CD4-positive, CD25-positive, alpha-beta regulatory T cell (primary cell): ENCODE measurements around the gene MTA3. TPM values are rescaled to one million over a fixed set of nuclear protein-coding genes. Genes with fewer than 3 reads are reported as not detected.

Experiments
- ATAC-seq, 2 donors: fragments of 150-1000 bp; cut with Tn5 transposase; one replicate each; pipeline ENCODE4 v1.10.0; 2021; ENCODE audit warnings: low read depth in 2 of 2, moderate number of reproducible peaks in 2 of 2, moderate library complexity in 1 of 2
- DNase-seq, 3 donors: peaks; one replicate each; pipeline versions ENCODE4 v3.0.0 to v3.0.0-alpha.2; 2012 to 2022; ENCODE audit warnings: mixed read lengths in 1 of 3
- H3K27ac ChIP-seq: one replicate; pipeline ENCODE4 v1.7.0; 2013; ENCODE audit warnings: mild to moderate bottlenecking, low read length; ENCODE audit not compliant: insufficient read depth, poor library complexity, severe bottlenecking
- H3K27me3 ChIP-seq: one replicate; pipeline ENCODE4 v1.7.0; 2013; ENCODE audit warnings: low read length; ENCODE audit not compliant: control insufficient read depth, insufficient read depth
- H3K36me3 ChIP-seq: one replicate; pipeline ENCODE4 v1.7.0; 2013; ENCODE audit warnings: mild to moderate bottlenecking, low read length, moderate library complexity; ENCODE audit not compliant: control insufficient read depth, insufficient read depth
- H3K4me1 ChIP-seq: 2 replicates; pipeline ENCODE4 v1.7.0; 2013; ENCODE audit warnings: mild to moderate bottlenecking, low read length; ENCODE audit not compliant: insufficient read depth, control insufficient read depth, poor library complexity, severe bottlenecking
- H3K4me3 ChIP-seq: one replicate; pipeline ENCODE4 v1.7.0; 2013; ENCODE audit warnings: low read depth, mild to moderate bottlenecking, low read length, moderate library complexity
- H3K9me3 ChIP-seq, 2 experiments: 1 replicate in 1 of 2; 2 replicates in 1 of 2; pipeline ENCODE4 v1.7.0; 2013; ENCODE audit warnings: low read length in 2 of 2, mild to moderate bottlenecking in 1 of 2, moderate library complexity in 1 of 2; ENCODE audit not compliant: control insufficient read depth in 2 of 2
- H3K27ac Mint-ChIP-seq, 3 donors: one replicate each; pipeline ENCODE4 v1.8.0; 2020 to 2022; ENCODE audit warnings: mild to moderate bottlenecking in 3 of 3, mixed read lengths in 3 of 3, moderate library complexity in 2 of 3
- H3K27me3 Mint-ChIP-seq: one replicate; pipeline ENCODE4 v1.8.0; 2022; ENCODE audit warnings: mild to moderate bottlenecking, mixed read lengths
- H3K36me3 Mint-ChIP-seq: one replicate; pipeline ENCODE4 v1.8.0; 2020; ENCODE audit warnings: mixed read lengths
- H3K4me1 Mint-ChIP-seq, 4 donors: one replicate each; pipeline ENCODE4 v1.8.0; 2020 to 2022; ENCODE audit warnings: mixed read lengths in 4 of 4, mild to moderate bottlenecking in 1 of 4
- H3K4me3 Mint-ChIP-seq, 4 donors: one replicate each; pipeline ENCODE4 v1.8.0; 2020 to 2022; ENCODE audit warnings: mild to moderate bottlenecking in 4 of 4, mixed read lengths in 4 of 4, moderate library complexity in 3 of 4
- H3K9me3 Mint-ChIP-seq, 7 donors: one replicate each; pipeline ENCODE4 v1.8.0; 2020 to 2022; ENCODE audit warnings: mixed read lengths in 7 of 7, mild to moderate bottlenecking in 3 of 7, moderate library complexity in 2 of 7
- polyA plus RNA-seq, 4 donors: library from polyadenylated mRNA; unstranded; fragments of 300-500 nt; fragmentation: Illumina TruSeq; gene quantifications; one replicate each; pipeline ENCODE4 v1.2.3, GENCODE V29; 2021
- total RNA-seq: library from RNA; stranded (reverse); gene quantifications from one replicate; pipeline ENCODE4 v1.2.3, GENCODE V29; 2022

The MTA3 gene
- total and polyA plus RNA-seq, 5 donors from 2014 or later = 7.7 to 20.4 (median 9.4) TPM

DNA sequence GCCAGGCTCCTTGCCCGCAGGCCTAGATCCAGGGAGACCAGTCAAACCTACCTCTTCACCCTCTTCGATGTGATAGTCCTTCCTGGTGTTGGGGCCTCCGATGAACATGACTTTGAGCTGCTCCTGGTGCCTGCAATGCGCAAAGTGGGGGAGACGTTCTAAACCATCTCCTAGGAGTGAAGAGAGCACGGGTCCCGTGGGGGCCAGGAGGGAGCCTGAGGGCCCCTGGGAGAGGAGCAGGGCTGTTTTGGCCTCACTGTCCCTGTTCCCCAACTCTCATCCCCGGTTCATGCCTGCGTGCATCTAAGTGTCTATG is 220.0 kb downstream of the MTA3 start:
- peaks cover 0 to 4% (median 0%) of the 10 kb centered on the region in 7 donors for H3K9me3 Mint-ChIP-seq
- H3K4me1 Mint-ChIP-seq = peaks cover 0 to 16% (median 5%) of the 10 kb centered on the region in 4 donors
- Histone ChIP-seq H3K27me3 (peaks cover 9% of the 10 kb centered on the region), H3K27ac (no peak overlapping the region), H3K4me3 (no peak overlapping the region), H3K36me3 (no peaks in the 10 kb centered on the region), H3K4me1 (peaks cover 14% of the 10 kb centered on the region), H3K9me3 (no peaks in the 10 kb centered on the region)
- no peak for ATAC-seq
- H3K27ac Mint-ChIP-seq = no peak overlapping the region
- no peak overlapping the region for H3K4me3 Mint-ChIP-seq
- no peak for DNase-seq
- peaks cover 49% of the 10 kb centered on the region for H3K27me3 Mint-ChIP-seq
- peaks cover 14% of the 10 kb centered on the region for H3K36me3 Mint-ChIP-seq

DNA sequence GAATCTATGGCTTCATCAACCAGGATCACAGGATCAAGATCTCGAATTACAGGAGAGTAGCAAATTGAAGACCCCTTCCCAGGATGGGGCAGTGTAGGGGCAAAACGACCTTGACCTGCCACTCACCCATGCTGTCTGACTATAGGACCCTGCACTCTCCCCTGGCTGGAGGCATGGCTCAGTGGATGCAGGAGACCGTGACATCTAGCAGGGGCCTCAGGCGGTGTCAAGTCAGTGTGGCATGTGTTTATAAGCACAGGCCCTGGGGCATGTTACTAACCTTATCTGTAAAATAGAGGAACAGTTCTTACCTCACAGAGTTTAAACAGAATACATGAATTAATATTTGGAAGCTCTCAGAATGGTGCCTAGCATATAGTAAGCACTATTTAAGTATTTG is 220.4 kb downstream of the MTA3 start:
- H3K27me3 ChIP-seq = peaks cover 11% of the 10 kb centered on the region
- no peak overlapping the region for H3K27ac ChIP-seq
- Mint-ChIP-seq H3K27me3 (peaks cover 53% of the 10 kb centered on the region), H3K27ac (no peak overlapping the region), H3K9me3 (peaks cover 0 to 4% (median 0%) of the 10 kb centered on the region in 7 donors), H3K36me3 (peaks cover 14% of the 10 kb centered on the region), H3K4me3 (no peak overlapping the region), H3K4me1 (peaks cover 0 to 21% (median 5%) of the 10 kb centered on the region in 4 donors)
- DNase-seq (no peak), ATAC-seq (no peak)
- H3K4me3 ChIP-seq = no peak overlapping the region
- H3K36me3 ChIP-seq = no peaks in the 10 kb centered on the region
- peaks cover 14% of the 10 kb centered on the region for H3K4me1 ChIP-seq
- no peaks in the 10 kb centered on the region for H3K9me3 ChIP-seq

DNA sequence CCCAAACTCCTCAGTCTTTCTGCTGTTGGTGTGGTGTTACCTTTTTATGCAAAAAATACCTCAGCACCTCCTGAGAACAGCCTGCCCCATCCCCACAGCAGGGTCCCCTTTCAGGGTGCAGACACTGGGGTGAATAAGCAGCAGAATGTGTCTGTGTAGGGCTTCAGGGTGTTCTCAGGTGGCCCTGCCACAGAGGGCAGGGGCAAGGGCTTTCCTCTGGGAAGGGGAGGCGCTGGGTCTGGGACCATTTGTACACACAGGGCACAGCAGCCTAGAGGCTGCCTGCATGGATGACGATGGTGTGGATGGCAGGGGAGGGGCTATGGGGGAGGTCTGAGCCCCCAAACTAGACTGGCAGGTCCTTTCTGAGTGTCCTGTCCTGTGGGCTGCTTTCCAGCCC is 221.3 kb downstream of the MTA3 start:
- H3K4me1 ChIP-seq = peaks cover 14% of the 10 kb centered on the region
- DNase-seq (no peak), ATAC-seq (no peak)
- H3K36me3 ChIP-seq = no peaks in the 10 kb centered on the region
- peaks cover 14% of the 10 kb centered on the region for H3K36me3 Mint-ChIP-seq
- H3K4me3 ChIP-seq = no peak overlapping the region
- H3K4me1 Mint-ChIP-seq = peaks cover 0 to 26% (median 7%) of the 10 kb centered on the region in 4 donors
- H3K9me3 Mint-ChIP-seq = peaks cover 0 to 4% (median 0%) of the 10 kb centered on the region in 7 donors
- no peak overlapping the region for H3K27ac Mint-ChIP-seq
- peaks cover 20% of the 10 kb centered on the region for H3K27me3 ChIP-seq
- H3K27ac ChIP-seq = no peak overlapping the region
- H3K27me3 Mint-ChIP-seq = peaks cover 62% of the 10 kb centered on the region
- peak overlapping the region in 1 of 4 donors; percentile 21 for H3K4me3 Mint-ChIP-seq
- H3K9me3 ChIP-seq = no peaks in the 10 kb centered on the region

DNA sequence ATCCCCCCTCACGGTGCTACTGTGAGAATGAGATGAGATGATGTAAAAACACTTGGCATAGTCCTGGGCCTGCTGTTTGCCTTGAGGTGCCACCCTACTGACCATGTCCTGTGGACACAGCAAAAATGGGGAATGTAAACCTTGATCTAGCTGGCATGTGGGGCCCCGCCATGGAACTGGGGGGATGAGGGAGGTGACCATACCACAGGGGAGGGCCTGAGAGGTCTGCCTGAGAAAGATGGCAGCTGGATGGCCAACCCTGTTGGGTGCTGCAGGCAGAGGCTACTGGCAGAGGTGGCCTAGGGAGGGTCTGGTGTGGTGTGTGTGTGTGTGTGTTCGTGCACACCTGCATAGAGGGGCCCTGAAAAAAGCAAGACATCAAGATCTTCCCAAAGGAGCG is 223.2 kb downstream of the MTA3 start:
- H3K27ac Mint-ChIP-seq = peak overlapping the region in 1 of 3 donors; percentile 39
- peaks cover 69% of the 10 kb centered on the region for H3K27me3 Mint-ChIP-seq
- Histone ChIP-seq H3K9me3 (no peaks in the 10 kb centered on the region), H3K4me3 (no peak overlapping the region), H3K27ac (no peak overlapping the region), H3K27me3 (peaks cover 26% of the 10 kb centered on the region), H3K4me1 (peaks cover 14% of the 10 kb centered on the region), H3K36me3 (no peaks in the 10 kb centered on the region)
- peaks cover 0 to 35% (median 8%) of the 10 kb centered on the region in 4 donors for H3K4me1 Mint-ChIP-seq
- H3K9me3 Mint-ChIP-seq = peaks cover 0 to 4% (median 0%) of the 10 kb centered on the region in 7 donors
- peaks cover 14% of the 10 kb centered on the region for H3K36me3 Mint-ChIP-seq
- DNase-seq = no peak
- H3K4me3 Mint-ChIP-seq = peak overlapping the region in 2 of 4 donors; percentile 79 to 86
- no peak for ATAC-seq

DNA sequence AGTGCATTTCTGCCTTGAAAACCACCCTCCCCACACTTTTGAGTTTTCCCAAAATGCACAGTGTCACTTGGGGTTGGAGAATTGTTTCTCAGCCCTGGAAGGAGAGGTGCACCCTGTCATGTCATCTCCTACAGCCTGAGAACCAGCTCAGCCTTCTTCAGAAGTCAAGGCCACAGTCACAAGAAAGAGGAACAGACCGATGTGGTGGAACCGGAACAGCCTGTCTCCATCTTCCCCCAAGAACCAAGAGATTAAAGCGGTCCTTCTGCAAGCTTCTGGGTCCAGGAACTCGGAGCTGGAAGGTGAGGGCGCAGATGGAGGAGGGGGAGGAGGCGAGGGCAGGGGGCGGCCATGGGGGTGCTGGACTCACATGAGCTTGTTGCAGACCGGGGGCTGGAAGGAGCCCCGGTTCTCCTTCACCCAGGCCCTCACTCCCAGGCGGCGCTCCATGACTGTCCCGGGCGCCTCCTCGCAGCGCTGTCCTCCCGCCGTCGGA is 223.7 kb downstream of the MTA3 start:
- peaks cover 0 to 35% (median 8%) of the 10 kb centered on the region in 4 donors for H3K4me1 Mint-ChIP-seq

DNA sequence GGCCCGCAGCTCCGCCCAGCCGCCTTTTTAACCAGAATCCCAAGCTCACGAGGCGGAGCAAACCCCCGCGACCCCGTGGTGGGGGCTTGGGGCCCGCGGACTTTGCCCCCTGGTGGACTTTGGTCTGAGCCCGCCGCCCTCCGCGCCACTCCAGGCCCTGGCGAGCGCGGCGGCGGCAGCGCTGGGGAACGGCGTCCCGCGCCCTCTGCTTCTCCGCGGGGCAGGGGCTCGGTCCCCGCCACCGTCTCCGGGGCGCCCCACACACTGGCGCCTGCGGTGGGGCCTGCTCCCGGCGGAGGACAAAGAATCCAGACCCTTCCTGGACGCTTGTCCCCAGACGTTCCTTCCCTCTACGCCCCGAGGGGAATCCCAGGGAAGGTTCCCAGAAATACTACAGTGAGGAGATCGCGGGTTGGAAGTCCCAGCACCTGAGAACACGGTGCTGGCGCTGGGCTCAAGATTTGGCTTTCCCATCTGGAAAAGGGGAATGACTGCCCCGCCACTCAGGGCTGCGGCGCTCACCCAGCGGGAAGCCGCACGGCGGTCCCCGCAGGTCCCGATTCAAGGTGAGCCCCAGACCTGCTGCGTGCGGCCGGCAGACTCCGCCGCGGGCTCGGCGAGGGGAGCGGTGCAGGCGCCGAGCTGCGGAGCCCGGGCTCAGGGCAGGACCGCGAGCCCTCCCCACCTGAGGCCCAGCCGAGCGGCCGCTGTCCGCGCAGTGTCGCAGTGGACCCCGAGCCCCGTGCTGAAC is 224.3 kb downstream of the MTA3 start, which contains the start of gene HAAO:
Gene HAAO, minus strand, starts transcription at position 1 of the 751 bp plus-strand sequence. CDS start 47 bp downstream, outside the sequence.
- Histone ChIP-seq H3K9me3 (no peaks in the 10 kb centered on the region), H3K27me3 (peaks cover 26% of the 10 kb centered on the region), H3K27ac (no peak within 1 kb of the TSS), H3K36me3 (no peaks in the 10 kb centered on the region), H3K4me1 (peaks cover 14% of the 10 kb centered on the region), H3K4me3 (no peak within 1 kb of the TSS)
- H3K4me3 Mint-ChIP-seq = peak within 1 kb of the TSS in 3 of 4 donors; percentile 8 to 86 (median 79)
- H3K27ac Mint-ChIP-seq = peak within 1 kb of the TSS in 2 of 3 donors; percentile 39 to 48
- peaks cover 14% of the 10 kb centered on the region for H3K36me3 Mint-ChIP-seq
- peaks cover 0 to 4% (median 0%) of the 10 kb centered on the region in 7 donors for H3K9me3 Mint-ChIP-seq
- DNase-seq = no peak
- peaks cover 69% of the 10 kb centered on the region for H3K27me3 Mint-ChIP-seq
- H3K4me1 Mint-ChIP-seq = peaks cover 0 to 39% (median 8%) of the 10 kb centered on the region in 4 donors
- peak; percentile 30 to 36 for ATAC-seq

More for the DNA sequence above, 223.7 kb downstream of the MTA3 start:
- H3K27ac Mint-ChIP-seq = peak overlapping the region in 2 of 3 donors; percentile 39 to 48
- H3K4me3 Mint-ChIP-seq = peak overlapping the region in 3 of 4 donors; percentile 4 to 86 (median 79)
- peaks cover 26% of the 10 kb centered on the region for H3K27me3 ChIP-seq
- H3K9me3 ChIP-seq = no peaks in the 10 kb centered on the region
- H3K9me3 Mint-ChIP-seq = peaks cover 0 to 4% (median 0%) of the 10 kb centered on the region in 7 donors
- H3K27ac ChIP-seq = no peak overlapping the region
- H3K4me3 ChIP-seq = no peak overlapping the region
- peaks cover 69% of the 10 kb centered on the region for H3K27me3 Mint-ChIP-seq
- H3K4me1 ChIP-seq = peaks cover 14% of the 10 kb centered on the region
- ATAC-seq (peak; percentile 27 to 36), DNase-seq (peak in 1 of 3 donors; percentile 18)
- H3K36me3 Mint-ChIP-seq = peaks cover 14% of the 10 kb centered on the region
- H3K36me3 ChIP-seq = no peaks in the 10 kb centered on the region

DNA sequence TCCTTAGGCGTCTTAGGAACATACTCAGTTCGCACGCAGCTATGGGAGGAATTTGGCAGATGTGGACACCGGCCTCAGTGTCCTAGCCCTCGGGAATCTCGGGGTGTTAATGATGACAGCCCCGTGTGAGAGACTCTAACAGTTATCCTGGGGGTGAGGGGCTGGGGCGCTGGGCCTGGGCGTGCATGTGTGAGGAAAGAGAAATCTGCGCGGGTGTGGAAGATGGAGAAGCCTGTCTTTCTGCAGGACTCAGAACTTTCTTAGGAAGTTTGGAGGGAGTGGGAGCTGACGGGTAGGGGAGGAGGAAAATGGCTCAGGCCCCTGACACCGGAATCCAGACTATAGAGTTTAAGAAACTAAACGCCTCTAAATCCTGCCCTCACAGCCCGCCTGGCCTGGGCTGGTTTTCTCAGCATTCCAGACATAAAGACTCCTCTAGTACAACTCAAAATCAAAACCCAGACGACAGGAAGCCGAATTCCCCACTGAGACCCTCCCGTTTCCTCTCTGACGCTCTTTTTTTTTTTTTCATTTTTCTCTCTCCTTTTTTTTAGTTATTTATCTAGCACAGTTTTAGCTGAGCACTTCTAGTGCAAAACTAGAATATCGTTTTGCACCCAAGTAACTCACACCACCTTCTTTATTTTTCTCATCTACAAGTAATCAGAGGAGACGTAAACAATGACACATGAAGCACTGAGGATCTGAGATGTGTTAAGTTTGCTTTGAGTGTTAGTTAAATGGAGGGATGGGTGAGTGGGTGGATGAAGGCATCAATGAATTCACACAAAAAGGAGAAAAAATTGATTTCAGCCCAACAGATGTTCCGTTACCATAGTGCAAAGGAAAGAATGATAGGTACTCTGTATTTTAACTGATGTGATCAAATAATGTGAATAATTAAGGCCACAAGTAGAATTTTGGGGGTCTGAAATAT is 225.2 kb downstream of the MTA3 start:
- Histone ChIP-seq H3K9me3 (no peaks in the 10 kb centered on the region), H3K27me3 (peaks cover 26% of the 10 kb centered on the region), H3K27ac (no peak overlapping the region), H3K4me1 (peaks cover 14% of the 10 kb centered on the region), H3K36me3 (no peaks in the 10 kb centered on the region), H3K4me3 (no peak overlapping the region)
- ATAC-seq (no peak), DNase-seq (no peak)
- Mint-ChIP-seq H3K9me3 (peaks cover 0 to 4% (median 0%) of the 10 kb centered on the region in 7 donors), H3K27ac (peak overlapping the region in 1 of 3 donors; percentile 0), H3K4me3 (peak overlapping the region in 3 of 4 donors; percentile 8 to 66 (median 64)), H3K4me1 (peaks cover 0 to 39% (median 8%) of the 10 kb centered on the region in 4 donors), H3K27me3 (peaks cover 67% of the 10 kb centered on the region), H3K36me3 (peaks cover 14% of the 10 kb centered on the region)
